Choroid plexus epithelial cell (primary cell): Measurements from ENCODE around the gene P2RX2.

Experiments
- DNase-seq: peaks from one replicate; pipeline ENCODE4 v3.0.0-alpha.2; 2010; ENCODE audit warnings: low read depth
- H3K4me3 ChIP-seq: 2 replicates; pipeline ENCODE4 v1.5.1; 2011; ENCODE audit warnings: low read depth, mild to moderate bottlenecking, control low read depth, low read length, moderate library complexity
- TF ChIP-seq, protein P1 (sequence below): conservative IDR thresholded peaks from 2 replicates; pipeline ENCODE4 v1.5.1; 2011; ENCODE audit warnings: low read depth, mild to moderate bottlenecking, control low read depth, inconsistent platforms, low read length, moderate library complexity

P2RX2 gene

DNA sequence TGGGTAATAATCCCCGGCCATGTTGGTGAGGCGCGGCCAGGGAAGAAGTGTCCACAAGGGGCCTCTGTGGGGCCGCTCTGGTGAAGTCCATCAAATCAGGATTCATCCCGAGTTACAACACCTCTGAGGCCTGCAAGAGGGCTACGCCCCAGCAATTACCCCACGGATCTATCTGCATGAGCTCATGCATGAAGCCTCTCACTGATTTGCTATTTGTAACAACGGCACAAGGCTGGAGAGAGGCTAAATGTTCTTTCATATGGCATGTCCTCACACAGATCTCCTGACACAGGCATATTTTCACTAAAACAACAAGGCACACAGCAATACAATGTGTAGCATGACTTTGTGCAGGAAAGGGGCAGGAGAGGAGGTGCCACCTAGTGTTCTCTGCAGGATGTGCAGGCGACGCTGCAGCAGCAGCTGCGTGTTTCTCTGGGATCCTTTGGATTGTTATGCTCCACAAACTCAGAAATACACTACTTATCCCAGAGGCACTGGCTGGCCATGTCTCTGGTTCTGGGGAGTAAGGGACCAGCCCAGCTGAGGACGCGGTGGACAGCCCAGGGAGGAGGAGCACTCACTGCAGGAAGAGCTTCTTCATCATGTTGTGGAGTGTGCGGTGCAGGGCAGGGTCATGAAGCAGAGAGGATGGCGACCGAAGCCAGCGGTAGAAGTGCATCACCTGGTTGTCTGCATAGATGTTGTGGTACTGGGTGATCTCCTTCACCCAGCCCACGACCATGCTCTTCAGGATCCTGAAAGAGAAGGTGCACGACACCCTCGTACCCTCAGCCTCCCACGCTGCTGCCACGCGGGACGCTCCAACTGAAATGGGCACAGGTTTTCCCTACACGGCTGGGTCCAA is 20.2 kb downstream of the P2RX2 start:
- peak; percentile 81 for DNase-seq
- TF ChIP-seq, protein P1, sequence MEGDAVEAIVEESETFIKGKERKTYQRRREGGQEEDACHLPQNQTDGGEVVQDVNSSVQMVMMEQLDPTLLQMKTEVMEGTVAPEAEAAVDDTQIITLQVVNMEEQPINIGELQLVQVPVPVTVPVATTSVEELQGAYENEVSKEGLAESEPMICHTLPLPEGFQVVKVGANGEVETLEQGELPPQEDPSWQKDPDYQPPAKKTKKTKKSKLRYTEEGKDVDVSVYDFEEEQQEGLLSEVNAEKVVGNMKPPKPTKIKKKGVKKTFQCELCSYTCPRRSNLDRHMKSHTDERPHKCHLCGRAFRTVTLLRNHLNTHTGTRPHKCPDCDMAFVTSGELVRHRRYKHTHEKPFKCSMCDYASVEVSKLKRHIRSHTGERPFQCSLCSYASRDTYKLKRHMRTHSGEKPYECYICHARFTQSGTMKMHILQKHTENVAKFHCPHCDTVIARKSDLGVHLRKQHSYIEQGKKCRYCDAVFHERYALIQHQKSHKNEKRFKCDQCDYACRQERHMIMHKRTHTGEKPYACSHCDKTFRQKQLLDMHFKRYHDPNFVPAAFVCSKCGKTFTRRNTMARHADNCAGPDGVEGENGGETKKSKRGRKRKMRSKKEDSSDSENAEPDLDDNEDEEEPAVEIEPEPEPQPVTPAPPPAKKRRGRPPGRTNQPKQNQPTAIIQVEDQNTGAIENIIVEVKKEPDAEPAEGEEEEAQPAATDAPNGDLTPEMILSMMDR = peak; percentile 94

DNA sequence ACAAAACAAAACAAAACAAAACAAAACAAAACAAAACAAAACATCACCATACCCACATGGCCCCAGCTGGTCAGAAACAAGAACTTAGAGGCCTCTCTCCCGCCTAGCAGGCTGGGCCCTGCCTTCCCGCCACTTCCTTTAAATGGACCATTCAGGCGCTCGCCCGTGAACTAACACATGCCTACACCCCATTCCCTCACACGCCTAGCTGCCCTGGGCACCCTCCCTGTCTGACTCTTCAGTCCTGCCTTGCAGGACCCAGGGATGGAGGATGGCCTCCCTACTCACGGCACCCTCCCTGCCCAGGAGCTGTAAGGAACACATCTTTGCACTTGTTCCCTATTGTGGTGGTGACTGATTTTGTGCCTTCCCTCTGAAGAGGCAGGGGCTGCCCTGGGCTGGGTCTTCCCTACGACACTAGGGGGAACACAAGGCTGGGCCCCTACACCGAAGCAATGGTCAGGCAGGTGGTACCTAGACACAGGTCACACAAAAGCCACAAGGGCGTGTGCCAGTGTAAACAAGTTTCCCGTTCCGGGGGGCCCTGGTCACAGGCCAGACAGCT is 21.5 kb downstream of the P2RX2 start:
- no peak for DNase-seq
- H3K4me3 ChIP-seq = no peak overlapping the region
- TF ChIP-seq, protein P1 = no peak

More for the DNA sequence above, 20.2 kb downstream of the P2RX2 start:
- H3K4me3 ChIP-seq = no peak overlapping the region

DNA sequence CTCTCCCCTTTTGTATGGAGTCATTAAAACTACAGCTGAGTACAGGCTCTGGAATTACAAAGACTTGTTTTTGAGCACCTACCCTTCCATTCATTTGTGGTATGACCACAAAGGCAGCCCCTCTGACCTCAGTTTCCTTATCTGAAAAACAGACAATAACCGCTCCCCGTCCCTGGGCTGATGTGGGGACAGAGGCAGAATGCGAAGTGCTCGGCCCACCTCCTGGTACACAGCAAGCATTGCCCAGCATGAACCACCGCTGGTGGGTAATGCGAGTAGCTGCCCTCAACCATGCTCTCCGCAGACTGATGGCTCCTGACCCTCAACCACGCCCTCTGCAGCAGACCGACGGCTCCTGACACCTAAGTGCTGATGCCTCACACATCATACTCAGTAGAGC is 22.4 kb downstream of the P2RX2 start:
- TF ChIP-seq, protein P1 = no peak
- no peak overlapping the region for H3K4me3 ChIP-seq
- no peak for DNase-seq

DNA sequence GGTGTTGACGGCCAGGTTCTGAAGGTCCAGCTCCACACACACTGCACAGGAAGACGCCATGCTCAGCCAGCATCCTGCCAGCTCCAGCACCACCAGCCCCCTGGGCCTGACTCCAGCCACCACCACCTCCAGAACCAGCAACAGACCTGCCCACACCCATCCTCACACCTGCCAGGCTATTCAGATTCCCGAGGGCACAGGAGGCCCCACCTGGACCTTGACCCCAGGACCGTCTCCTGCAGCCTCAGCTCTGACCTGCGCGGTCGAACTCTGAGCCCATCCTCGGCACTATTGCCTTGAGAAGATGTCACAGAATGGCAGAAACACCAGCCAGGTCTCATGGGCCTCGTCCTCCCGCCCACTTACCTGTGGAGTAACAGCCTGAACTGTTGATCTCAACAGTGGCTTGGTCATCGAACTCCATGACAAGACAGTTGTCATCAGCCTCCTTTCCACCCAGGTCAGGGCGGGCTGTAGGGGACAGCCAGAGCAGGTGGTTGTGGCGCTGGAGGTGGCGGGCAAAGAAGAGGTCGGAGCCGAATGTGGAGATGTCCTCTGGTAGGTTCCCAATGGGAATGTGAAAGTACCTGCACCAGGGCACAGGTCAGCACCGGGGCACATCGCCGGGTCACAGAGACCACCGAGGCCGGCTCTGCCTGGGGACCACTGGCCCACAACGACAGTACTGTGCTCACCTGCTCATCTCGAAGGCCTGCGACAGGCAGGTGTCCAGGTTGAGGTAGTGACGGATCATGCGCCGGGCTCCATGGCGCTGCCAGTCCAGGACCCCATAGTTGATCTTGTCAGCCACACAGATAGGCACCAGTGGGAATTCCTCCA is 23.5 kb downstream of the P2RX2 start:
- no peak overlapping the region for H3K4me3 ChIP-seq
- TF ChIP-seq, protein P1 = no peak
- no peak for DNase-seq

DNA sequence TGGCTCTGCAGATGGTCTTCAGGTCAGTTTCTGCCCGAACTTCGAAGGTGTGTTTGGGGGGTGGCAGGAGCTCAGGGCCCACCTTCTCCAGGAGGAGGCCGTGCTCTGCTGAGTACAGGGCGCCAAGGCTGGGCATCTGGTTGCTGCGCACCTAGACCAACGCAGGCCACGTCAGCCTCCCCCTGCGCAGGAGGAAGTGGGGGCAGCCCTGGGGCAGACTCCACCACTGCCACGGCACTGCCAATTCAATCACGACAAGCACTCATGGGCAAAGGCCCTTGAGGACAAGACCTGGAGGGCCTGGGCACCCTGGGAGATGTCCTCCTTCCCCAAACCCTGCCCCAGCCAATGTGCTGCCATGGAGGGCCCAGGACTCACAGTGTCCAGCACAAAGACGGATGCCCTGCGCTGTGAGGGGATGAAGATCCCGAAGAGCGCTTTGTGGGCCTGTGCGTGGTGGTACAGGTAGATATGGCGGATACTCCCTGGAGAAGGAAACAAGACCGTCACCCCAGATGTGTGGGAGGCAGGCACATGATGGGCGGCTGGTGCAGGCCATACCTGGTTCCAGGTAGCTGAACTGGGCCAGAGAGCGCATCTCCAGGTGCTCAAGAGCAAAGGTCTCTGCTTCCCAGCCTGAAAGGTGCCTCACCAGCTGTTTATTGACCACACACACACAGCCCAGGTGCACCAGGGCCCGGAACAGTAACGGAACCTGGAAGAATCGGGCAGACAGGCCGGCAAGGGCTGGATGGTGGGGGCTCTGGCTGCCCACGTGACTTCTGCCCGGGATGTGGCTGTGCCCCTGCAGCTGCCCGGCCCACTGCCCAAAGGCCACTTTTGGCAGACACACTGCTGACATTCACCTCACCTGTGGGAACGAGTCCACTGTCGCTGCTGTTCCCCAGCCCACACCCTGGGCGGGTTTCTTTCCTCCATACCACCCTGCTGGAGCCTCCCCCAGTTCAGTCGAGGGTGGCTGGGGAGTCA is 24.6 kb downstream of the P2RX2 start:
- no peak overlapping the region for H3K4me3 ChIP-seq
- TF ChIP-seq, protein P1 = no peak
- no peak for DNase-seq

DNA sequence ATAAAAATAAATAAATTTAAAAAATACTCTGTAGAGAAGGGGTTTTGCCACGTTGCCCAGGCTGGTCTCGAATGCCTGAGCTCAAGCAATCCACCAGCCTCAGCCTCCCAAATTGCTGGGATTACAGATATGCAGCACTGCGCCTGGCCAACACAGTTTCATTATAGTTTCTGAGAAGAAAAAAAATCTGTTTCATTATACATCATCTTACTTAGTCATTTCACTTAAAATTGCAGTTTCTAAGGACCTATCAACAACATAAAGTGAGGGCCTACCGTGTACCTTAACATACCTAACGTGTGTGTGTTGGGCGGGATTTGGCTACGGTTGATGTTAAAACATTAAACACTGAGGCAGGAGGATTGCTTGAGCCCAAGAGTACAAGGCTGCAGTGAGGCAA is 28.3 kb downstream of the P2RX2 start:
- H3K4me3 ChIP-seq = no peak overlapping the region
- no peak for DNase-seq
- TF ChIP-seq, protein P1 = no peak
